ENCODE results near the gene APOF. TPM values are rescaled to one million over a fixed set of nuclear protein-coding genes. Genes with fewer than 3 reads are reported as not detected.

Gene APOF
- total and polyA plus RNA-seq, 10 of the 15 experiments (the other 5 are each of a cell fraction or from before 2014, with no cell fraction given) = 0.04 to 0.19 (median 0.11) TPM; not detected in 5

GRCh38 chr12:56315622-56316473, 46.8 kb downstream of the APOF start, which contains the start of gene CNPY2 (continued):
- TF ChIP-seq, protein P1, sequence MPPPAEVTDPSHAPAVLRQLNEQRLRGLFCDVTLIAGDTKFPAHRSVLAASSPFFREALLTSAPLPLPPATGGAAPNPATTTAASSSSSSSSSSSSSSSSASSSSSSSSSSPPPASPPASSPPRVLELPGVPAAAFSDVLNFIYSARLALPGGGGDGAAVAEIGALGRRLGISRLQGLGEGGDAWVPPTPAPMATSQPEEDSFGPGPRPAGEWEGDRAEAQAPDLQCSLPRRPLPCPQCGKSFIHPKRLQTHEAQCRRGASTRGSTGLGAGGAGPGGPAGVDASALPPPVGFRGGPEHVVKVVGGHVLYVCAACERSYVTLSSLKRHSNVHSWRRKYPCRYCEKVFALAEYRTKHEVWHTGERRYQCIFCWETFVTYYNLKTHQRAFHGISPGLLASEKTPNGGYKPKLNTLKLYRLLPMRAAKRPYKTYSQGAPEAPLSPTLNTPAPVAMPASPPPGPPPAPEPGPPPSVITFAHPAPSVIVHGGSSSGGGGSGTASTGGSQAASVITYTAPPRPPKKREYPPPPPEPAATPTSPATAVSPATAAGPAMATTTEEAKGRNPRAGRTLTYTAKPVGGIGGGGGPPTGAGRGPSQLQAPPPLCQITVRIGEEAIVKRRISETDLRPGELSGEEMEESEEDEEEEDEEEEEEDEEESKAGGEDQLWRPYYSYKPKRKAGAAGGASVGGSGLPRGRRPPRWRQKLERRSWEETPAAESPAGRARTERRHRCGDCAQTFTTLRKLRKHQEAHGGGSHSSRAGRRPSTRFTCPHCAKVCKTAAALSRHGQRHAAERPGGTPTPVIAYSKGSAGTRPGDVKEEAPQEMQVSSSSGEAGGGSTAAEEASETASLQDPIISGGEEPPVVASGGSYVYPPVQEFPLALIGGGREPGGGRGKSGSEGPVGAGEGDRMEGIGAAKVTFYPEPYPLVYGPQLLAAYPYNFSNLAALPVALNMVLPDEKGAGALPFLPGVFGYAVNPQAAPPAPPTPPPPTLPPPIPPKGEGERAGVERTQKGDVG (CRISPR knock-in tag; IDR thresholded peaks at IDR 0.05) = no peak
- TF ChIP-seq PRDM15 (CRISPR knock-in tag; IDR thresholded peaks at IDR 0.05) (no peak), CHD2 (IDR thresholded peaks at IDR 0.05; ENCODE audit: borderline replicate concordance, low read depth, low read length) (peak; percentile 98), FOS (IDR thresholded peaks at IDR 0.05; ENCODE audit: borderline replicate concordance, extremely low read depth, insufficient read length) (no peak), NRF1 (conservative IDR thresholded peaks at IDR 0.05; ENCODE audit: low read depth, low read length) (0 out of 2 replicates have a peak, but pooled peaks have one; percentile 5), ZNF687 (IDR thresholded peaks at IDR 0.05) (no peak), FOXM1 (IDR thresholded peaks at IDR 0.05; ENCODE audit: low read depth, low read length) (no peak), TBL1XR1 (IDR thresholded peaks at IDR 0.05; ENCODE audit: low read depth, low read length) (peak; percentile 14; the same call in 1 of the 2 replicates), HCFC1 (IDR thresholded peaks at IDR 0.05; ENCODE audit: low read length) (peak; percentile 98), TCF7 (IDR thresholded peaks at IDR 0.05; ENCODE audit: borderline replicate concordance) (no peak)
- TF ChIP-seq, protein P2, sequence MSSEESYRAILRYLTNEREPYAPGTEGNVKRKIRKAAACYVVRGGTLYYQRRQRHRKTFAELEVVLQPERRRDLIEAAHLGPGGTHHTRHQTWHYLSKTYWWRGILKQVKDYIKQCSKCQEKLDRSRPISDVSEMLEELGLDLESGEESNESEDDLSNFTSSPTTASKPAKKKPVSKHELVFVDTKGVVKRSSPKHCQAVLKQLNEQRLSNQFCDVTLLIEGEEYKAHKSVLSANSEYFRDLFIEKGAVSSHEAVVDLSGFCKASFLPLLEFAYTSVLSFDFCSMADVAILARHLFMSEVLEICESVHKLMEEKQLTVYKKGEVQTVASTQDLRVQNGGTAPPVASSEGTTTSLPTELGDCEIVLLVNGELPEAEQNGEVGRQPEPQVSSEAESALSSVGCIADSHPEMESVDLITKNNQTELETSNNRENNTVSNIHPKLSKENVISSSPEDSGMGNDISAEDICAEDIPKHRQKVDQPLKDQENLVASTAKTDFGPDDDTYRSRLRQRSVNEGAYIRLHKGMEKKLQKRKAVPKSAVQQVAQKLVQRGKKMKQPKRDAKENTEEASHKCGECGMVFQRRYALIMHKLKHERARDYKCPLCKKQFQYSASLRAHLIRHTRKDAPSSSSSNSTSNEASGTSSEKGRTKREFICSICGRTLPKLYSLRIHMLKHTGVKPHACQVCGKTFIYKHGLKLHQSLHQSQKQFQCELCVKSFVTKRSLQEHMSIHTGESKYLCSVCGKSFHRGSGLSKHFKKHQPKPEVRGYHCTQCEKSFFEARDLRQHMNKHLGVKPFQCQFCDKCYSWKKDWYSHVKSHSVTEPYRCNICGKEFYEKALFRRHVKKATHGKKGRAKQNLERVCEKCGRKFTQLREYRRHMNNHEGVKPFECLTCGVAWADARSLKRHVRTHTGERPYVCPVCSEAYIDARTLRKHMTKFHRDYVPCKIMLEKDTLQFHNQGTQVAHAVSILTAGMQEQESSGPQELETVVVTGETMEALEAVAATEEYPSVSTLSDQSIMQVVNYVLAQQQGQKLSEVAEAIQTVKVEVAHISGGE (CRISPR knock-in tag; IDR thresholded peaks at IDR 0.05) = no peak
- TF ChIP-seq, protein P3, sequence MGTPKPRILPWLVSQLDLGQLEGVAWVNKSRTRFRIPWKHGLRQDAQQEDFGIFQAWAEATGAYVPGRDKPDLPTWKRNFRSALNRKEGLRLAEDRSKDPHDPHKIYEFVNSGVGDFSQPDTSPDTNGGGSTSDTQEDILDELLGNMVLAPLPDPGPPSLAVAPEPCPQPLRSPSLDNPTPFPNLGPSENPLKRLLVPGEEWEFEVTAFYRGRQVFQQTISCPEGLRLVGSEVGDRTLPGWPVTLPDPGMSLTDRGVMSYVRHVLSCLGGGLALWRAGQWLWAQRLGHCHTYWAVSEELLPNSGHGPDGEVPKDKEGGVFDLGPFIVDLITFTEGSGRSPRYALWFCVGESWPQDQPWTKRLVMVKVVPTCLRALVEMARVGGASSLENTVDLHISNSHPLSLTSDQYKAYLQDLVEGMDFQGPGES (IDR thresholded peaks at IDR 0.05) = no peak; the same call in 1 of the 2 replicates
